GM03348 (cell line): Measurements from ENCODE around the gene MUC7.
"Not testable (repeated sequence)": the region's sequence is repeated elsewhere in the genome, so short reads cannot be mapped to it uniquely, and the experiment has no call there.

Experiments
- DNase-seq: peaks from one replicate; pipeline ENCODE4 v3.0.0; 2012; ENCODE audit warnings: low spot score

Gene MUC7

DNA sequence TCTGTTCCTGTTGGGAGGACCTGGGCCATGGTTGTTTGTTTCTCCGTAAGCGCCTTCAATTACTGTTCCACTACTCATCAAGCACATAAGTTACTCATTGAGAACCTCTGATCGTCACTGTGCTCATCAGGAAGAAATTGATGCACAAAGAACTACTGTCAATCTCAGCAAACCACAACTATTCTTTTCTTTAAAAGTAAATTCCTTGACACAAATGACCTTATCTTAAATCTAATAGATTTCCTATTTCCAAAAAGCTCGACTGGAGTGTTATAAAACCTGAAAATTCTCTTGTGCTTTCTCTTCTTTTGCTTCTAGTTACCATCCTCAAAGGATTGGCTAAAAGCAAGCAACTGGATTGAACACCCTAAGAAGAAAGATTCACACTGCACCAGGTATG lies at the start of gene MUC7:
Gene MUC7, plus strand, starts transcription at position 301 of the 400 bp plus-strand sequence. CDS start 1,825 bp downstream, outside the sequence.
- no peak for DNase-seq

GRCh38 chr4:70425306-70425705 lies 46.7 kb upstream of the MUC7 start:
- DNase-seq, result no peak

GRCh38 chr4:70426789-70427188 lies 45.2 kb upstream of the MUC7 start:
- no peak for DNase-seq

DNA sequence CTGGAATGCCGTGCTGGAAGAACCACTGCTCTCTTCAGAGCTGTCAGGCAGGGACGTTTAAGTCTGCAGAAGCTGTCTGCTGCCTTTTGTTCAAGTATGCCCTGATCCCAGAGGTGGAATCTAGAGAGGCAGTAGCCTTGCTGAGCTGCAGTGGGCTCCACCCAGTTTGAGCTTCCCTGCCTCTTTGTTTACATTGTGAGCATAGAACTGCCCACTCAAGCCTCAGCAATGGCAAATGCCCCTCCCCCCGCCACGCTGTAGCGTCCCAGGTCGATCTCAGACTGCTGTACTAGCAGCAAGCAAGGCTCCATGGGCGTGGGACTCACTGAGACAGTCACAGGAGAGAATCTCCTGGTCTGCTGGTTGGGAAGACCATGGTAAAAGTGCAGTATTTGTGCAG lies 34.8 kb upstream of the MUC7 start:
- no peak for DNase-seq

DNA sequence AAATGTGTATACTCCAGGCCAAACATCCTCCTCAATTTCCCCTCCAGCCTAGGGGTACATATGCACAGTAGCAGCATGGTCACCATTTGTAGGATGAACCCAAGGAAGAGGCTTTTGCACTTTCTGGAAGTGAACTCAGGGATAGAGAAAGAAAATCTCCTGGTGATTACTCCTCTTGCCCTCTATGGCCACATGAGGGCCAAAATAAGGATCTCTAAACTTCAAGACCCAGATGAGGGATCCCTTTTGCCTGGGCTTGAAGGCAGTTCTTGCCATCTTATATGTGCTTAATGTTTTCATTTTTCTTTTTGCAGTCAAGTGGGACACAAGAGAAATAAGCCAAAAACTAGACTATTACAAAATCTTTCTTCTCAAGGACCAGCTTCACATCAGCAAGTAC lies 29.5 kb upstream of the MUC7 start:
- no peak for DNase-seq

DNA sequence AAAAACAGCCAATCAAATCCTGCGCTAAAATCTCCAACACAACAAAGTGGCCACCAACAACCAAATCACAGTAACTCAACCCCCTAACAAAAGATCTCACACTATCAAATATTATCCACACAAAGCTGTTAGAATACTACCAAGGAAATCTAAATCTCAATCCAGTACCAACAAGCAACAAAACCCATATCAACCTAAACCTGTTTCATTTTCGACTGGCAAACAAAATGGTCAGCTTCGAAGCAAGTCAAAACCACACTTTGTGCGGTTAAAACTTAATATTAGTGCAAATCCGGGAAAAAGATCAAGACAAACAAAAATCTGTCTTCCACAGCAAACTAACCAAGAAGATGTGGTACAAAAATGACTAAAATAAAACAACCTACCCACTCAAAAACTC lies 28.7 kb upstream of the MUC7 start:
- DNase-seq, result no peak

GRCh38 chr4:70449220-70449619 lies 22.8 kb upstream of the MUC7 start:
- DNase-seq, result no peak

GRCh38 chr4:70452946-70453345 lies 19.1 kb upstream of the MUC7 start:
- no peak for DNase-seq

DNA sequence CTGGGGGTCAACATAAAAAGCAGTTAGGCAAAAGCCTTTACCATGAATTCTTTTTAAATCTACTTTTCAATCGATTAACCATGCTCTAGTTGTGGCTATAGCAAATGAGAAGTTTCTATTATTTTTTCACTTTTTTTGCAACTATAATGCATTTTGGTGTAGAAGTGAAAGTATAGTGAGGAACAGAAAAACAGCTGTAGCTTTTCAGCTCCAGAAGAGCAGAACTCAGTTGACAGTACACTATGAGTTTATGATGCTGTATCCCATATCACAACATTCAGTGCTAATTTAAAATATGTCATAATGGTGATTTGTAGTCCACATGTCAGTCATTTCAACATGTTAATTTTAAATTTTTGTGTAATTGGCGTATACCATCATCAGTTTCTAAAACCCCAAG lies 8.7 kb upstream of the MUC7 start:
- DNase-seq, result no peak

GRCh38 chr4:70473679-70474078 lies 1.7 kb downstream of the MUC7 start:
- no peak for DNase-seq

GRCh38 chr4:70488748-70489147 lies 16.8 kb downstream of the MUC7 start:
- no peak for DNase-seq

- DNase-seq, result no peak
Measured at GRCh38 chr4:70496231-70496630, 24.2 kb downstream of the MUC7 start.

GRCh38 chr4:70501838-70502237 lies 29.8 kb downstream of the MUC7 start:
- DNase-seq, result not testable (repeated sequence)

- no peak for DNase-seq
Measured at GRCh38 chr4:70504733-70505132, 32.7 kb downstream of the MUC7 start.

- DNase-seq, result peak; percentile 69
Measured at GRCh38 chr4:70505151-70505748, 33.3 kb downstream of the MUC7 start.

GRCh38 chr4:70508801-70509200 lies 36.8 kb downstream of the MUC7 start:
- no peak for DNase-seq

DNA sequence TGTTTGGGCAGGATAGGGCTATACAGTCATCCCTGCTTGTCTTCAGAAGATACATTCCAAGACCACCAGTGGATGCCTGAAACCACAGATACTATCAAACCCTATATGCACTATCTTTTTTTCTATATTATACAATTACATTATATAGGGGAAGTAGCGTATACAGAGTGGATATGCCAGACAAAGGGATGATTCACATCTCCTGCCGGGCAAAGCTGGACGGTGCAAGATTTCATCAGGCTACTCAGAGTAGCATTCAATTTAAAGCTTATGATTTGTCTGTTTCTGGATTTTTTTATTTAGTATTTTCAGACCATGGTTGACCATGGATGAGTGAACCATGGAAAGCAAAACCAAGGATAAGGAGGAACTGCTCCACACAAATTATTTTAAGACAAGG lies 39.4 kb downstream of the MUC7 start:
- no peak for DNase-seq

- no peak for DNase-seq
Measured at GRCh38 chr4:70515367-70516250, 43.6 kb downstream of the MUC7 start.

GRCh38 chr4:70518269-70518668 lies 46.3 kb downstream of the MUC7 start, which contains the start of gene AMTN:
Gene AMTN (plus strand): TSS chr4:70518569. CDS start chr4:70518778, 209 bp downstream.
- DNase-seq, result no peak

DNA sequence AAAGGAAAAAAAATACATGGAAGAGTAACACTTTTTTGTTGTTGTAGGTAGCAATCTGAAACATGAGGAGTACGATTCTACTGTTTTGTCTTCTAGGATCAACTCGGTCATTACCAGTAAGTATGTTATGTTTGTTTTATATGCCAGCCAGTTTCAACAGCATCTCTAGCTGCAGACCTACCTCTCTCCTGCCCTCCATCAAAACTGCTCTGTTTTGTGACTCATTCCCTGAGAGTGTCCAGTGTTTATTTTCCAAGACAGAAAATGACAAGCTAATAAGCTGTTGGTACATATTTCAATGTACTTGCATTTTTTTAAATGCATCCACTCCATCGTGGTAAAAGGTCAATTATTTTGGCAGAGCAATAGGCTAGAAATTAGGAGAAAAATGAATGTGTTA lies 46.7 kb downstream of the MUC7 start:
- no peak for DNase-seq

DNA sequence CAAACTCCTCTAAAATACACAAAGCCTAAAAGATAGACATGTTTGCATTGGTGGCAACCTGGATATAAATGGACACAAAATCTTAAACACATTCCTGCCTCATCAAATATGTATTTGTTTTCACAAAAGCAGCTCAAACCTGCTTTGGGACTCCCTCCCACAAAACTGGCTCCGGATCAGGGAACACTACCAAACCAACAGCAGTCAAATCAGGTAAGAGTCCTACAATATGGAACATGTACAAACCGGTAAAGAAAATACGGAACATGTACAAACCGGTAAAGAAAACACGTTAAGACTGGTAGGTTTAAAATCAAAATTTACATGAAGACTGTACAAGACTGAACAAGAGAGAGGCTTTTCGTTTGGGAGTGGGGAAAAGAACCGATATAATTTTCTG lies 50.6 kb downstream of the MUC7 start:
- DNase-seq, result no peak

- DNase-seq, result no peak
Measured at GRCh38 chr4:70530997-70531396, 59.0 kb downstream of the MUC7 start.

GRCh38 chr4:70531981-70532380 lies 60.0 kb downstream of the MUC7 start:
- DNase-seq, result no peak
